Measurements from ENCODE around the gene SLC22A1. TPM values are rescaled to one million over a fixed set of nuclear protein-coding genes. Genes with fewer than 3 reads are reported as not detected.

Gene SLC22A1
- total and polyA plus RNA-seq, 10 of the 15 experiments (the other 5 are each of a cell fraction or from before 2014, with no cell fraction given), result 0.09 to 0.28 (median 0.15) TPM; not detected in 3

DNA sequence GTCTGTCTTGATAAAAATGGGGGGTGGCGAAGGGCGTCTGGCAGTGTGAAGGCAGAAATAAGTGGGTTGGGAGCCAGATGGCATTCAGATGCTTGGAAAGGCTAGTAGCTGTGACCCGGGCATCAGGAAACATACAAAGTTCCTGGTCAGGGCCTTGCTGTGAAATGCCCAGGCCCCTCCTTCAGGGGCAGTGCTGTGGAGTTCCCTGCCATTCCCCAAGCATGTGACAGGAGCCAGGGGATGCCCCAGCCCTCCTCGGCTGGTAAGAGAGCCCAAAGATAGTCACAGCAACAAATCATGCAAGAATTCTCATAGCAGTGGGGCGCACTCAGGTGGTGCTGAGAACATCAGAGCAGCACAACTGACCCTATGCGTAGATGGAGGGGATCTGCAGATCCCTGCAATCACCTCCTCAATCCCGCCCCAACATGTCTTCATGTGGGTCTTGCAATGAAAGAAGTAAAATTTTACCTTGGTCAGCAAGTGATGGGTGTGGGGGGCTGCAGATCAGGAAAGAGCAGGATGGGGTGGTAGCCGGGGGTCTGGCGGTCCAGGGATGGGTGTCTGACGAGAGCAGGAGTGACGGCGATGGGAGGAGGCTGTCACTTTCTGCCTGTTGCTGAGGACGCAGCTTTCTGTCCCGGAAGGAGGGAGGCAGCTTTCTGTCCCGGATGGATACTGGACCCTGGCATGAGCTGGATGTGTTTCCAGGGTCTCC, 39.5 kb downstream of the SLC22A1 start:
- no peaks in the 10 kb centered on the region for H3K9me3 ChIP-seq (replicated peaks; ENCODE audit: control insufficient read depth, insufficient read depth, low read length)
- no peaks in the 10 kb centered on the region for H3K27me3 ChIP-seq (replicated peaks in 1 of 2; ENCODE audit: control insufficient read depth in 2 of 2, insufficient read depth in 2 of 2, low read length in 1 of 2)
- no peak overlapping the region for H3K9ac ChIP-seq (ENCODE audit: control insufficient read depth, insufficient read depth, low read length)
- no TSS peak for BruUV-seq (replicated peaks)
- 34% methylated on average over 15 of the region's 15 CpGs for WGBS (ENCODE audit: insufficient coverage, insufficient replicate concordance, low lambda C conversion rate, missing lambda C conversion rate)
- H2AFZ ChIP-seq (ENCODE audit: control insufficient read depth, low read depth, low read length), result no peak overlapping the region
- POLR2A ChIA-PET, result no interaction called here
- H3K36me3 ChIP-seq (ENCODE audit: control insufficient read depth in 2 of 2, insufficient read depth in 2 of 2, low read length in 1 of 2), result no peaks in the 10 kb centered on the region
- RAD21 ChIA-PET (ENCODE audit: unreplicated experiment), result no interaction called here
- SMC1A ChIA-PET (ENCODE audit: uncharacterized antibody, unreplicated experiment), result interaction anchor here (1.6 kb wide), 1 partner anchor 8 kb away, joined by 4 read pairs; no protein-coding TSS in a partner anchor
- no peaks in the 10 kb centered on the region for H4K20me1 ChIP-seq (ENCODE audit: control insufficient read depth, insufficient read depth)
- DNase-seq (ENCODE audit: low read depth, low spot score), result no peak
- intact Hi-C loops (cut with micrococcal nuclease; ENCODE audit: unreplicated experiment), result no loop called here
- H3K4me3 ChIP-seq, result no peak overlapping the region
- no peaks in the 10 kb centered on the region for H3K4me1 ChIP-seq (ENCODE audit: control insufficient read depth, insufficient read depth, low read length)
- no peak overlapping the region for H3K27ac ChIP-seq (ENCODE audit: control insufficient read depth, insufficient read depth)
- H3K79me2 ChIP-seq (ENCODE audit: control insufficient read depth, insufficient read depth, low read length), result no peaks in the 10 kb centered on the region
- in situ Hi-C loops (cut with MboI), result no loop called here
- ATAC-seq, result peak; percentile 35; the same call in 1 of the 3 replicates
- no peak for FAIRE-seq
- CTCF ChIA-PET, result interaction anchor here (1.2 kb wide), 1 partner anchor 294 kb away, joined by 3 read pairs; no protein-coding TSS in a partner anchor
- H3K4me2 ChIP-seq (ENCODE audit: control insufficient read depth, insufficient read depth), result no peak overlapping the region
- no peak for TF ChIP-seq MTA2 (IDR thresholded peaks at IDR 0.05; ENCODE audit: low read depth)
- TF ChIP-seq, protein P1, sequence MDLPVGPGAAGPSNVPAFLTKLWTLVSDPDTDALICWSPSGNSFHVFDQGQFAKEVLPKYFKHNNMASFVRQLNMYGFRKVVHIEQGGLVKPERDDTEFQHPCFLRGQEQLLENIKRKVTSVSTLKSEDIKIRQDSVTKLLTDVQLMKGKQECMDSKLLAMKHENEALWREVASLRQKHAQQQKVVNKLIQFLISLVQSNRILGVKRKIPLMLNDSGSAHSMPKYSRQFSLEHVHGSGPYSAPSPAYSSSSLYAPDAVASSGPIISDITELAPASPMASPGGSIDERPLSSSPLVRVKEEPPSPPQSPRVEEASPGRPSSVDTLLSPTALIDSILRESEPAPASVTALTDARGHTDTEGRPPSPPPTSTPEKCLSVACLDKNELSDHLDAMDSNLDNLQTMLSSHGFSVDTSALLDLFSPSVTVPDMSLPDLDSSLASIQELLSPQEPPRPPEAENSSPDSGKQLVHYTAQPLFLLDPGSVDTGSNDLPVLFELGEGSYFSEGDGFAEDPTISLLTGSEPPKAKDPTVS (IDR thresholded peaks at IDR 0.05; ENCODE audit: low read depth, low read length), result no peak
- TF ChIP-seq, protein P2, sequence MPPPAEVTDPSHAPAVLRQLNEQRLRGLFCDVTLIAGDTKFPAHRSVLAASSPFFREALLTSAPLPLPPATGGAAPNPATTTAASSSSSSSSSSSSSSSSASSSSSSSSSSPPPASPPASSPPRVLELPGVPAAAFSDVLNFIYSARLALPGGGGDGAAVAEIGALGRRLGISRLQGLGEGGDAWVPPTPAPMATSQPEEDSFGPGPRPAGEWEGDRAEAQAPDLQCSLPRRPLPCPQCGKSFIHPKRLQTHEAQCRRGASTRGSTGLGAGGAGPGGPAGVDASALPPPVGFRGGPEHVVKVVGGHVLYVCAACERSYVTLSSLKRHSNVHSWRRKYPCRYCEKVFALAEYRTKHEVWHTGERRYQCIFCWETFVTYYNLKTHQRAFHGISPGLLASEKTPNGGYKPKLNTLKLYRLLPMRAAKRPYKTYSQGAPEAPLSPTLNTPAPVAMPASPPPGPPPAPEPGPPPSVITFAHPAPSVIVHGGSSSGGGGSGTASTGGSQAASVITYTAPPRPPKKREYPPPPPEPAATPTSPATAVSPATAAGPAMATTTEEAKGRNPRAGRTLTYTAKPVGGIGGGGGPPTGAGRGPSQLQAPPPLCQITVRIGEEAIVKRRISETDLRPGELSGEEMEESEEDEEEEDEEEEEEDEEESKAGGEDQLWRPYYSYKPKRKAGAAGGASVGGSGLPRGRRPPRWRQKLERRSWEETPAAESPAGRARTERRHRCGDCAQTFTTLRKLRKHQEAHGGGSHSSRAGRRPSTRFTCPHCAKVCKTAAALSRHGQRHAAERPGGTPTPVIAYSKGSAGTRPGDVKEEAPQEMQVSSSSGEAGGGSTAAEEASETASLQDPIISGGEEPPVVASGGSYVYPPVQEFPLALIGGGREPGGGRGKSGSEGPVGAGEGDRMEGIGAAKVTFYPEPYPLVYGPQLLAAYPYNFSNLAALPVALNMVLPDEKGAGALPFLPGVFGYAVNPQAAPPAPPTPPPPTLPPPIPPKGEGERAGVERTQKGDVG (CRISPR knock-in tag; IDR thresholded peaks at IDR 0.05), result no peak
- TF ChIP-seq ZNF217 (IDR thresholded peaks at IDR 0.05), result no peak
- no peak for TF ChIP-seq BHLHE40 (IDR thresholded peaks at IDR 0.05; ENCODE audit: borderline replicate concordance in 1 of 2, low read depth in 2 of 2, low read length in 1 of 2)
- no peak for TF ChIP-seq TBL1XR1 (IDR thresholded peaks at IDR 0.05; ENCODE audit: low read depth, low read length)
- TF ChIP-seq CHD2 (IDR thresholded peaks at IDR 0.05; ENCODE audit: borderline replicate concordance, low read depth, low read length), result no peak
- TF ChIP-seq, protein P3, sequence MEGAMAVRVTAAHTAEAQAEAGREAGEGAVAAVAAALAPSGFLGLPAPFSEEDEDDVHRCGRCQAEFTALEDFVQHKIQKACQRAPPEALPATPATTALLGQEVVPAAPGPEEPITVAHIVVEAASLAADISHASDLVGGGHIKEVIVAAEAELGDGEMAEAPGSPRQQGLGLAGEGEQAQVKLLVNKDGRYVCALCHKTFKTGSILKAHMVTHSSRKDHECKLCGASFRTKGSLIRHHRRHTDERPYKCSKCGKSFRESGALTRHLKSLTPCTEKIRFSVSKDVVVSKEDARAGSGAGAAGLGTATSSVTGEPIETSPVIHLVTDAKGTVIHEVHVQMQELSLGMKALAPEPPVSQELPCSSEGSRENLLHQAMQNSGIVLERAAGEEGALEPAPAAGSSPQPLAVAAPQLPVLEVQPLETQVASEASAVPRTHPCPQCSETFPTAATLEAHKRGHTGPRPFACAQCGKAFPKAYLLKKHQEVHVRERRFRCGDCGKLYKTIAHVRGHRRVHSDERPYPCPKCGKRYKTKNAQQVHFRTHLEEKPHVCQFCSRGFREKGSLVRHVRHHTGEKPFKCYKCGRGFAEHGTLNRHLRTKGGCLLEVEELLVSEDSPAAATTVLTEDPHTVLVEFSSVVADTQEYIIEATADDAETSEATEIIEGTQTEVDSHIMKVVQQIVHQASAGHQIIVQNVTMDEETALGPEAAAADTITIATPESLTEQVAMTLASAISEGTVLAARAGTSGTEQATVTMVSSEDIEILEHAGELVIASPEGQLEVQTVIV (IDR thresholded peaks at IDR 0.05; ENCODE audit: borderline replicate concordance, partially characterized antibody), result no peak
- TF ChIP-seq, protein P4, sequence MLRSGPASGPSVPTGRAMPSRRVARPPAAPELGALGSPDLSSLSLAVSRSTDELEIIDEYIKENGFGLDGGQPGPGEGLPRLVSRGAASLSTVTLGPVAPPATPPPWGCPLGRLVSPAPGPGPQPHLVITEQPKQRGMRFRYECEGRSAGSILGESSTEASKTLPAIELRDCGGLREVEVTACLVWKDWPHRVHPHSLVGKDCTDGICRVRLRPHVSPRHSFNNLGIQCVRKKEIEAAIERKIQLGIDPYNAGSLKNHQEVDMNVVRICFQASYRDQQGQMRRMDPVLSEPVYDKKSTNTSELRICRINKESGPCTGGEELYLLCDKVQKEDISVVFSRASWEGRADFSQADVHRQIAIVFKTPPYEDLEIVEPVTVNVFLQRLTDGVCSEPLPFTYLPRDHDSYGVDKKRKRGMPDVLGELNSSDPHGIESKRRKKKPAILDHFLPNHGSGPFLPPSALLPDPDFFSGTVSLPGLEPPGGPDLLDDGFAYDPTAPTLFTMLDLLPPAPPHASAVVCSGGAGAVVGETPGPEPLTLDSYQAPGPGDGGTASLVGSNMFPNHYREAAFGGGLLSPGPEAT (IDR thresholded peaks at IDR 0.05; ENCODE audit: low read depth), result no peak
- TF ChIP-seq SUPT20H (IDR thresholded peaks at IDR 0.05; ENCODE audit: borderline replicate concordance, control insufficient read depth, low read depth, low read length), result no peak
- no peak for TF ChIP-seq SIX5 (IDR thresholded peaks at IDR 0.05; ENCODE audit: low read depth, low read length, severe bottlenecking)
- TF ChIP-seq, protein P5, sequence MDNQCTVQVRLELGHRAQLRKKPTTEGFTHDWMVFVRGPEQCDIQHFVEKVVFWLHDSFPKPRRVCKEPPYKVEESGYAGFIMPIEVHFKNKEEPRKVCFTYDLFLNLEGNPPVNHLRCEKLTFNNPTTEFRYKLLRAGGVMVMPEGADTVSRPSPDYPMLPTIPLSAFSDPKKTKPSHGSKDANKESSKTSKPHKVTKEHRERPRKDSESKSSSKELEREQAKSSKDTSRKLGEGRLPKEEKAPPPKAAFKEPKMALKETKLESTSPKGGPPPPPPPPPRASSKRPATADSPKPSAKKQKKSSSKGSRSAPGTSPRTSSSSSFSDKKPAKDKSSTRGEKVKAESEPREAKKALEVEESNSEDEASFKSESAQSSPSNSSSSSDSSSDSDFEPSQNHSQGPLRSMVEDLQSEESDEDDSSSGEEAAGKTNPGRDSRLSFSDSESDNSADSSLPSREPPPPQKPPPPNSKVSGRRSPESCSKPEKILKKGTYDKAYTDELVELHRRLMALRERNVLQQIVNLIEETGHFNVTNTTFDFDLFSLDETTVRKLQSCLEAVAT (IDR thresholded peaks at IDR 0.05), result no peak

All from GM12878 (cell line).